Activated CD8-positive, alpha-beta T cell treated with anti-CD3 and anti-CD28 coated beads for 36 hours (primary cell): Measurements from ENCODE around the gene EFCAB12. TPM values are rescaled to one million over a fixed set of nuclear protein-coding genes. Genes with fewer than 3 reads are reported as not detected.

Experiments used
- ATAC-seq: fragments of 200-7000 bp; cut with Tn5 transposase; one replicate; pipeline ENCODE4 v1.10.0; 2021; ENCODE audit warnings: mild to moderate bottlenecking, moderate library complexity
- CTCF ChIA-PET: fragments of 350-600 bp; sonication (Branson Sonifier 250); formaldehyde crosslinking; loops from one replicate; lab custom pipeline; 2021; ENCODE audit warnings: antibody characterized with exemption; lab: Charles Lee
- POLR2A ChIA-PET: fragments of 350-600 bp; sonication (Branson Sonifier 250); formaldehyde crosslinking; loops from one replicate; lab custom pipeline; 2021; ENCODE audit warnings: antibody characterized with exemption; lab: Charles Lee
- DNase-seq: peaks from one replicate; pipeline ENCODE4 v3.0.0-alpha.2; 2020
- H3K27ac Mint-ChIP-seq: one replicate; pipeline ENCODE4 v1.8.0; 2021; ENCODE audit warnings: mild to moderate bottlenecking, mixed read lengths
- H3K27me3 Mint-ChIP-seq: one replicate; pipeline ENCODE4 v1.8.0; 2021; ENCODE audit warnings: mixed read lengths
- H3K36me3 Mint-ChIP-seq: one replicate; pipeline ENCODE4 v1.8.0; 2021; ENCODE audit warnings: low read depth, mixed read lengths
- H3K4me1 Mint-ChIP-seq: one replicate; pipeline ENCODE4 v1.8.0; 2021; ENCODE audit warnings: low read depth, mixed read lengths
- H3K4me3 Mint-ChIP-seq: one replicate; pipeline ENCODE4 v1.8.0; 2021; ENCODE audit warnings: mild to moderate bottlenecking, moderate library complexity, mixed read lengths
- H3K9me3 Mint-ChIP-seq: one replicate; pipeline ENCODE4 v1.8.0; 2021; ENCODE audit warnings: mixed read lengths
- intact Hi-C: fragments of 100-400 bp; cut with micrococcal nuclease; formaldehyde crosslinking; loops from one replicate; pipeline ENCODE4 v1.10.0; 2022
- total RNA-seq, 2 experiments: library from RNA; stranded (reverse); gene quantifications; one replicate each; pipeline ENCODE4 v1.2.3, GENCODE V29; 2021
- TF ChIP-seq, protein P1 (sequence below): fragments of 200-600 bp; IDR thresholded peaks from one replicate; pipeline ENCODE4 v1.8.0; 2022; ENCODE audit warnings: antibody characterized with exemption, mild to moderate bottlenecking

The EFCAB12 gene
- total RNA-seq, 2 experiments from 2014 or later = 0.56 to 0.65 TPM

DNA sequence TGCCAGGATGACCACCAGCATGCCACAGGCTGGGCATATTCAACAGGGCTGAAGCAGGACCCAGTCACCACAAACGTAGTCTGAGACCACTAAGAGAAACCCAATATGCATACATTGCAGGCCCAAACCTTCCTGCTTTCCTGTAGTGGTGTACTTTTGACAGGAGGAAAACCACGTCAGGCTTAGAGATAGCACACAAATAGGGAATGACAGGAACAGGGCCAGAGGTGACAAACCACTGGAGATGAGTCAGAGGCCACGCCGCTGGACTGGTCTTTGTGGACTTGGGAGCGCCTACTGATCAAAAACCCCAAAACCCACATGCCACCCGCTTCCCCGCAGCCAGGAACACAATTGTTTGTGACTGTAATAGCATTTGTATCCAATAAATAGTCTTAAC lies 3.6 kb upstream of the EFCAB12 start:
- intact Hi-C loops = no loop called here
- Mint-ChIP-seq H3K27ac (peak overlapping the region; percentile 15), H3K9me3 (no peaks in the 10 kb centered on the region), H3K4me1 (peaks cover 48% of the 10 kb centered on the region), H3K4me3 (no peak overlapping the region), H3K36me3 (peaks cover 60% of the 10 kb centered on the region), H3K27me3 (peaks cover 2% of the 10 kb centered on the region)
- TF ChIP-seq, protein P1, sequence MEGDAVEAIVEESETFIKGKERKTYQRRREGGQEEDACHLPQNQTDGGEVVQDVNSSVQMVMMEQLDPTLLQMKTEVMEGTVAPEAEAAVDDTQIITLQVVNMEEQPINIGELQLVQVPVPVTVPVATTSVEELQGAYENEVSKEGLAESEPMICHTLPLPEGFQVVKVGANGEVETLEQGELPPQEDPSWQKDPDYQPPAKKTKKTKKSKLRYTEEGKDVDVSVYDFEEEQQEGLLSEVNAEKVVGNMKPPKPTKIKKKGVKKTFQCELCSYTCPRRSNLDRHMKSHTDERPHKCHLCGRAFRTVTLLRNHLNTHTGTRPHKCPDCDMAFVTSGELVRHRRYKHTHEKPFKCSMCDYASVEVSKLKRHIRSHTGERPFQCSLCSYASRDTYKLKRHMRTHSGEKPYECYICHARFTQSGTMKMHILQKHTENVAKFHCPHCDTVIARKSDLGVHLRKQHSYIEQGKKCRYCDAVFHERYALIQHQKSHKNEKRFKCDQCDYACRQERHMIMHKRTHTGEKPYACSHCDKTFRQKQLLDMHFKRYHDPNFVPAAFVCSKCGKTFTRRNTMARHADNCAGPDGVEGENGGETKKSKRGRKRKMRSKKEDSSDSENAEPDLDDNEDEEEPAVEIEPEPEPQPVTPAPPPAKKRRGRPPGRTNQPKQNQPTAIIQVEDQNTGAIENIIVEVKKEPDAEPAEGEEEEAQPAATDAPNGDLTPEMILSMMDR = no peak
- ChIA-PET POLR2A (interaction anchor here (0.7 to 2.0 kb wide), 2 partner anchors 9 to 116 kb away, joined by 4 to 7 read pairs; a partner anchor contains a TSS), CTCF (no interaction called here)
- ATAC-seq (no peak), DNase-seq (no peak)

DNA sequence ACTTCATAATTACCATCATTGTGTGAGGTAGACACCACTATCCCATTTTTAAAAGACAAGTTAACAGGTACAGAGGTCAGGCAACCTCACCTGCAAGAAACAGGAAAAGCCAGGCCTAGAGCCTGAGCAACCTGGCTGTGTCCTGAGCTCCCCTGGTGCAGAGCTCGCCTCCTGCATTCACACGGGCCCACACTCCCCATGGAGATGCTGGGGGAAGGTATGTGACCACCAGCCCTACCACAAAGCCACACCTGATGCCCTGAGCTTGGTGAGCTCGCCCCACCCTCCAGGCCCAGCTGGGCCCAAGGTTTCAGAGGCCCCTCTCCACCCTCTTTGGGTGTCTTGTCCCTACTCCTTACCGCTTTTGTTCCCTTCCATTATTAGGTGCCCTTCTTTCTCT lies 1.2 kb upstream of the EFCAB12 start:
- Mint-ChIP-seq H3K4me3 (no peak overlapping the region), H3K9me3 (no peaks in the 10 kb centered on the region), H3K27me3 (peaks cover 2% of the 10 kb centered on the region), H3K36me3 (peaks cover 43% of the 10 kb centered on the region), H3K27ac (peak overlapping the region; percentile 36), H3K4me1 (peaks cover 35% of the 10 kb centered on the region)
- intact Hi-C loops = no loop called here
- TF ChIP-seq, protein P1 = no peak
- DNase-seq (no peak), ATAC-seq (no peak)
- CTCF ChIA-PET = interaction anchor here (1.1 to 2.2 kb wide), 2 partner anchors 10 to 46 kb away, joined by 3 to 11 read pairs; partner anchors contain the start of genes IFT122 and MBD4
- POLR2A ChIA-PET = interaction anchor here (0.9 to 3.5 kb wide), 5 partner anchors 10 to 114 kb away, joined by 3 to 35 read pairs (median 7); partner anchors contain the start of genes IFT122 and MBD4

DNA sequence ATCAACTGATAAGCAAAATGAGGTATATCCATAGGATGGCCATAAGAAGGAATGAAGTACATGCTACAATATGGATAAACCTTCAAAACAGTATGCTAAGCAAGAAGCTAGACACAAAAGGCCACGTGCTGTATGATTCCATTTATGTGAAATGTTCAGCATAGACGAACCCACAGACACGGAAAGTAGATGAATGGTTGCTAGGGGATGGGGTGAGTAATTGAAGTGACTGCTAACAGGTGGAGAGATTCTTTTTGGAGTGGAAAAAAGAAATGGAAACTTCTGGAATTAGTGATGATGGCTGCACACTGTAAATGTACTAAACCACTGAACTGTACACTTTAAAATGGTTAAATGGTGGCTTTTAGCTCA lies 630 bp upstream of the EFCAB12 start:
- peaks cover 2% of the 10 kb centered on the region for H3K27me3 Mint-ChIP-seq
- ATAC-seq (peak; percentile 3), DNase-seq (peak; percentile 22)
- peak overlapping the region; percentile 58 for H3K27ac Mint-ChIP-seq
- CTCF ChIA-PET = interaction anchor here (1.1 to 2.2 kb wide), 2 partner anchors 11 to 45 kb away, joined by 3 to 11 read pairs; partner anchors contain the start of genes IFT122 and MBD4
- TF ChIP-seq, protein P1 = no peak
- POLR2A ChIA-PET = interaction anchor here (0.7 to 3.5 kb wide), 7 partner anchors 10 to 113 kb away, joined by 3 to 35 read pairs (median 7); partner anchors contain the start of genes IFT122 and MBD4
- H3K4me3 Mint-ChIP-seq = peak overlapping the region; percentile 61
- peaks cover 40% of the 10 kb centered on the region for H3K36me3 Mint-ChIP-seq
- H3K4me1 Mint-ChIP-seq = peaks cover 37% of the 10 kb centered on the region
- intact Hi-C loops = no loop called here
- H3K9me3 Mint-ChIP-seq = no peaks in the 10 kb centered on the region

DNA sequence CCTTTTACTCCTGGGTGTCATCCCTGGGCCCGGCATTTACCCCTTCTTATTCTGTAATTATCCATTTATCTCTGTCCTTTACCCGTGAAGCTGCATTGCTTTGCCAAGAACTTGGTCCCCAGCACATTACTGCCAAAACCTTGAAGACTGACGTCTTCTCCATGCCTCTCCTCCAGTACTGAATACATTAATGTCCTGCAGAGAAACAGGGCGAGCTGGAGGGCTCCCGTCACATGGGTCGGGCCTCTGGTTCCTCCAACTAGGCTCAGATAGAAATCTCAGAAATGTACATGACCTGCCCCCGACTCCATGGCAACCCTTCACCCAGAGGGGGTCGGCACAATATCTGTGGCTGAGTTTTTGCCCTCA lies 445 bp downstream of the EFCAB12 start:
- intact Hi-C loops = no loop called here
- Mint-ChIP-seq H3K4me3 (peak overlapping the region; percentile 61), H3K4me1 (peaks cover 36% of the 10 kb centered on the region), H3K27me3 (peaks cover 2% of the 10 kb centered on the region), H3K27ac (no peak overlapping the region), H3K36me3 (peaks cover 31% of the 10 kb centered on the region), H3K9me3 (no peaks in the 10 kb centered on the region)
- TF ChIP-seq, protein P1 = no peak
- ATAC-seq (no peak), DNase-seq (no peak)
- ChIA-PET CTCF (interaction anchor here (0.9 to 2.2 kb wide), 3 partner anchors 12 to 45 kb away, joined by 3 to 11 read pairs (median 8); partner anchors contain the start of genes IFT122 and MBD4), POLR2A (interaction anchor here (0.8 to 3.5 kb wide), 4 partner anchors 11 to 111 kb away, joined by 3 to 35 read pairs (median 6); partner anchors contain the start of genes IFT122 and MBD4)

DNA sequence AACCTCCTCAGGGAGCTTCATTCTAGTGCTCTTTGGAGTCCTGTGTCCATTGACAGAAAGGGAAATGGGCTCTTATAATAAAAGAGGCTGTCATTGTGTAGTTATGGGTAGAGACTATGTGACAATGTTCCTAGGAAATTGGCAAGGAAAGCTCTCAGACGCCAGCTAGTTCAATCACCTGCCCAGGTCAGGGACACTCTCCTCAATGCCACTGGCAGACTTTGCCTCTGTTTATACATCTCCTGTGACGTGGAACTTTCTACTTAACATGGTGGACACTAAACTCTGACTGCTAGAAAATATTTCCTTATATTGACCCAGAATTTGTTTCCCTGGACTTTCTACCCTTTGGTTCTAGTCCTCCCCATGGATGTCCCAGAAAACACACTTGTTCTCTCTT lies 2.8 kb downstream of the EFCAB12 start:
- Mint-ChIP-seq H3K4me3 (no peak overlapping the region), H3K27ac (no peak overlapping the region), H3K4me1 (peaks cover 36% of the 10 kb centered on the region), H3K36me3 (peaks cover 17% of the 10 kb centered on the region), H3K27me3 (peaks cover 2% of the 10 kb centered on the region), H3K9me3 (no peaks in the 10 kb centered on the region)
- TF ChIP-seq, protein P1 = no peak
- ChIA-PET POLR2A (interaction anchor here (1.7 kb wide), 1 partner anchor 26 kb away, joined by 7 read pairs; no protein-coding TSS in a partner anchor), CTCF (no interaction called here)
- DNase-seq (no peak), ATAC-seq (no peak)
- intact Hi-C loops = no loop called here
